Measurements from ENCODE around the gene ARHGEF6.

Gene ARHGEF6

GRCh38 chrX:136745215-136746173 lies 35.2 kb downstream of the ARHGEF6 start:
- DNase-seq (ENCODE audit: low spot score), result no peak

- DNase-seq (ENCODE audit: low spot score), result no peak
Observed at GRCh38 chrX:136742721-136743379, 37.9 kb downstream of the ARHGEF6 start.

- no peak for DNase-seq (ENCODE audit: low spot score)
Observed at GRCh38 chrX:136738049-136738729, 42.5 kb downstream of the ARHGEF6 start.

- no peak for DNase-seq (ENCODE audit: low spot score)
Observed at GRCh38 chrX:136736690-136737089, 44.0 kb downstream of the ARHGEF6 start.

- no peak for DNase-seq (ENCODE audit: low spot score)
Observed at GRCh38 chrX:136735601-136736000, 45.1 kb downstream of the ARHGEF6 start.

- no peak for DNase-seq (ENCODE audit: low spot score)
Observed at GRCh38 chrX:136733613-136734012, 47.1 kb downstream of the ARHGEF6 start.

GRCh38 chrX:136731798-136732197 lies 48.9 kb downstream of the ARHGEF6 start:
- no peak for DNase-seq (ENCODE audit: low spot score)

- peak; percentile 19 for DNase-seq (ENCODE audit: low spot score)
Observed at GRCh38 chrX:136731207-136731782, 49.4 kb downstream of the ARHGEF6 start.

GRCh38 chrX:136728393-136728792 lies 52.3 kb downstream of the ARHGEF6 start:
- no peak for DNase-seq (ENCODE audit: low spot score)

- DNase-seq (ENCODE audit: low spot score), result no peak
Observed at GRCh38 chrX:136725441-136726104, 55.2 kb downstream of the ARHGEF6 start.

- no peak for DNase-seq (ENCODE audit: low spot score)
Observed at GRCh38 chrX:136718091-136718490, 62.6 kb downstream of the ARHGEF6 start.

GRCh38 chrX:136714626-136715599 lies 65.8 kb downstream of the ARHGEF6 start:
- DNase-seq (ENCODE audit: low spot score), result no peak

- DNase-seq (ENCODE audit: low spot score), result no peak
Observed at GRCh38 chrX:136712650-136713310, 68.0 kb downstream of the ARHGEF6 start.

- peak; percentile 40 for DNase-seq (ENCODE audit: low spot score)
Observed at GRCh38 chrX:136711147-136711546, 69.6 kb downstream of the ARHGEF6 start.

GRCh38 chrX:136710325-136710951 lies 70.3 kb downstream of the ARHGEF6 start:
- peak; percentile 48 for DNase-seq (ENCODE audit: low spot score)

- peak; percentile 32 for DNase-seq (ENCODE audit: low spot score)
Observed at GRCh38 chrX:136708348-136708747, 72.4 kb downstream of the ARHGEF6 start.

GRCh38 chrX:136697156-136697555 lies 83.6 kb downstream of the ARHGEF6 start:
- no peak for DNase-seq (ENCODE audit: low spot score)

- DNase-seq (ENCODE audit: low spot score), result peak; percentile 71
Observed at GRCh38 chrX:136694431-136695087, 86.2 kb downstream of the ARHGEF6 start.

GRCh38 chrX:136692271-136692670 lies 88.5 kb downstream of the ARHGEF6 start:
- no peak for DNase-seq (ENCODE audit: low spot score)

Measured in CD4-positive, alpha-beta T cell treated with Interleukin-15 for 4 hours (primary cell).